PFSK-1 (cell line): ENCODE measurements around the gene LVRN.

Source experiments
- TAF1 ChIP-seq: IDR thresholded peaks from 2 replicates; pipeline ENCODE4 v1.6.1; 2012; ENCODE audit warnings: low read length, control low read depth, borderline replicate concordance; ENCODE audit not compliant: insufficient read depth
- TF ChIP-seq, protein P1 (sequence below), 2 experiments: IDR thresholded peaks; 2 replicates each; pipeline versions ENCODE4 v1.6.1 to v1.8.0; 2011 to 2012; ENCODE audit warnings: low read depth in 2 of 2, low read length in 2 of 2, control low read depth in 1 of 2, inconsistent platforms in 1 of 2, mild to moderate bottlenecking in 1 of 2, moderate library complexity in 1 of 2; ENCODE audit not compliant: insufficient read depth in 1 of 2

DNA sequence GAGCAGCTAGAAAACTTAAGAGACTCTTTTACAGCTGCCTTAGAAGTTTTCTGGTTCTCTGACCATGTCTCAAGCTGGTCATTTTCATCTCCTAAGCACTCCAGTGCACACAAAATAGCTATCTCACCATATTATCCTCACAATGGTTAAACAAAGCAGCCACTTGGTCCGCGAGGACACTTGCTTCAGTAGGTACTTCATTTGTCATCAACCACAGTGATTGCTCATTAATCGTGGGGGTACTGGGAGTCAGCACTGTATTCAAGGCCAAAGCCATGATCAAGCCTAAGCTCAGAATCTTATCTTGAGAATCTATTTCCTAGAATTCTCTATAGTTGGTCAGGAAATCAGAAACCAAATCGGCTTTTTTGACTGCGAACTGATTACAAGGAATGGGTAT lies 72.8 kb downstream of the LVRN start:
- TF ChIP-seq, protein P1, sequence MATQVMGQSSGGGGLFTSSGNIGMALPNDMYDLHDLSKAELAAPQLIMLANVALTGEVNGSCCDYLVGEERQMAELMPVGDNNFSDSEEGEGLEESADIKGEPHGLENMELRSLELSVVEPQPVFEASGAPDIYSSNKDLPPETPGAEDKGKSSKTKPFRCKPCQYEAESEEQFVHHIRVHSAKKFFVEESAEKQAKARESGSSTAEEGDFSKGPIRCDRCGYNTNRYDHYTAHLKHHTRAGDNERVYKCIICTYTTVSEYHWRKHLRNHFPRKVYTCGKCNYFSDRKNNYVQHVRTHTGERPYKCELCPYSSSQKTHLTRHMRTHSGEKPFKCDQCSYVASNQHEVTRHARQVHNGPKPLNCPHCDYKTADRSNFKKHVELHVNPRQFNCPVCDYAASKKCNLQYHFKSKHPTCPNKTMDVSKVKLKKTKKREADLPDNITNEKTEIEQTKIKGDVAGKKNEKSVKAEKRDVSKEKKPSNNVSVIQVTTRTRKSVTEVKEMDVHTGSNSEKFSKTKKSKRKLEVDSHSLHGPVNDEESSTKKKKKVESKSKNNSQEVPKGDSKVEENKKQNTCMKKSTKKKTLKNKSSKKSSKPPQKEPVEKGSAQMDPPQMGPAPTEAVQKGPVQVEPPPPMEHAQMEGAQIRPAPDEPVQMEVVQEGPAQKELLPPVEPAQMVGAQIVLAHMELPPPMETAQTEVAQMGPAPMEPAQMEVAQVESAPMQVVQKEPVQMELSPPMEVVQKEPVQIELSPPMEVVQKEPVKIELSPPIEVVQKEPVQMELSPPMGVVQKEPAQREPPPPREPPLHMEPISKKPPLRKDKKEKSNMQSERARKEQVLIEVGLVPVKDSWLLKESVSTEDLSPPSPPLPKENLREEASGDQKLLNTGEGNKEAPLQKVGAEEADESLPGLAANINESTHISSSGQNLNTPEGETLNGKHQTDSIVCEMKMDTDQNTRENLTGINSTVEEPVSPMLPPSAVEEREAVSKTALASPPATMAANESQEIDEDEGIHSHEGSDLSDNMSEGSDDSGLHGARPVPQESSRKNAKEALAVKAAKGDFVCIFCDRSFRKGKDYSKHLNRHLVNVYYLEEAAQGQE (IDR thresholded peaks at IDR 0.05; ENCODE audit: insufficient read depth in 1 of 2, low read depth in 2 of 2, low read length in 2 of 2), result no peak
- TF ChIP-seq TAF1, result no peak
